ENCODE measurements around the gene CHCT1.

The CHCT1 gene

GRCh38 chr17:60436676-60437075, 14.4 kb downstream of the CHCT1 start:
- in situ Hi-C loops (cut with MboI; ENCODE audit: low sequenced_read_pairs), result loop anchor here (25.0 kb wide), 1 partner anchor 399 kb away; no protein-coding TSS in a partner anchor

GRCh38 chr17:60439501-60439900, 17.2 kb downstream of the CHCT1 start:
- in situ Hi-C loops (cut with MboI; ENCODE audit: low sequenced_read_pairs), result loop anchor here (25.0 kb wide), 1 partner anchor 402 kb away; no protein-coding TSS in a partner anchor

- in situ Hi-C loops (cut with MboI; ENCODE audit: low sequenced_read_pairs), result loop anchor here (25.0 kb wide), 1 partner anchor 405 kb away; no protein-coding TSS in a partner anchor
Measured at GRCh38 chr17:60442271-60443173, 20.2 kb downstream of the CHCT1 start.

GRCh38 chr17:60443713-60444112, 21.4 kb downstream of the CHCT1 start:
- in situ Hi-C loops (cut with MboI; ENCODE audit: low sequenced_read_pairs), result loop anchor here (25.0 kb wide), 1 partner anchor 406 kb away; no protein-coding TSS in a partner anchor

GRCh38 chr17:60445144-60445543, 22.9 kb downstream of the CHCT1 start:
- in situ Hi-C loops (cut with MboI; ENCODE audit: low sequenced_read_pairs), result loop anchor here (25.0 kb wide), 1 partner anchor 408 kb away; no protein-coding TSS in a partner anchor

- in situ Hi-C loops (cut with MboI; ENCODE audit: low sequenced_read_pairs), result loop anchor here (25.0 kb wide), 1 partner anchor 410 kb away; no protein-coding TSS in a partner anchor
Measured at GRCh38 chr17:60447375-60447774, 25.1 kb downstream of the CHCT1 start.

GRCh38 chr17:60451071-60451470, 28.8 kb downstream of the CHCT1 start:
- in situ Hi-C loops (cut with MboI; ENCODE audit: low sequenced_read_pairs), result no loop called here

GRCh38 chr17:60451965-60452364, 29.7 kb downstream of the CHCT1 start:
- in situ Hi-C loops (cut with MboI; ENCODE audit: low sequenced_read_pairs), result no loop called here

GRCh38 chr17:60455378-60455777, 33.1 kb downstream of the CHCT1 start:
- in situ Hi-C loops (cut with MboI; ENCODE audit: low sequenced_read_pairs), result no loop called here

GRCh38 chr17:60457148-60457547, 34.9 kb downstream of the CHCT1 start:
- in situ Hi-C loops (cut with MboI; ENCODE audit: low sequenced_read_pairs), result no loop called here

GRCh38 chr17:60461584-60461983, 39.3 kb downstream of the CHCT1 start:
- in situ Hi-C loops (cut with MboI; ENCODE audit: low sequenced_read_pairs), result no loop called here

GRCh38 chr17:60463157-60463835, 41.0 kb downstream of the CHCT1 start:
- in situ Hi-C loops (cut with MboI; ENCODE audit: low sequenced_read_pairs), result no loop called here

- in situ Hi-C loops (cut with MboI; ENCODE audit: low sequenced_read_pairs), result no loop called here
Measured at GRCh38 chr17:60464343-60464742, 42.1 kb downstream of the CHCT1 start.

GRCh38 chr17:60468371-60468770, 46.1 kb downstream of the CHCT1 start:
- in situ Hi-C loops (cut with MboI; ENCODE audit: low sequenced_read_pairs), result no loop called here

GRCh38 chr17:60471451-60471850, 49.2 kb downstream of the CHCT1 start:
- in situ Hi-C loops (cut with MboI; ENCODE audit: low sequenced_read_pairs), result no loop called here

- in situ Hi-C loops (cut with MboI; ENCODE audit: low sequenced_read_pairs), result no loop called here
Measured at GRCh38 chr17:60472449-60472848, 50.2 kb downstream of the CHCT1 start.

GRCh38 chr17:60473788-60474187, 51.5 kb downstream of the CHCT1 start:
- in situ Hi-C loops (cut with MboI; ENCODE audit: low sequenced_read_pairs), result no loop called here

Measured in HL-60/S4 treated with phorbol 12-myristate 13-acetate at 8.2 ng/mL for 4 days and 3 days (cell line).